RWPE2 (cell line): ENCODE results near the gene ADRB1.

ENCODE experiments used
- ATAC-seq: fragments of 200-7000 bp; cut with Tn5 transposase; 3 replicates; pipeline ENCODE4 v1.9.1; 2021; ENCODE audit warnings: low read depth
- DNase-seq: peaks from one replicate; pipeline ENCODE4 v3.0.0-alpha.2; 2020; ENCODE audit warnings: low spot score
- H3K27ac ChIP-seq: fragments of 450-650 bp; 2 replicates; pipeline ENCODE4 v1.5.1; 2017; ENCODE audit warnings: mild to moderate bottlenecking; ENCODE audit not compliant: poor library complexity, severe bottlenecking
- H3K27me3 ChIP-seq: fragments of 250-450 bp; sonication (Bioruptor Pico); 2 replicates; pipeline ENCODE4 v1.5.1; 2021; ENCODE audit warnings: mild to moderate bottlenecking, moderate library complexity; ENCODE audit not compliant: insufficient read depth, poor library complexity, severe bottlenecking
- H3K36me3 ChIP-seq: fragments of 250-450 bp; sonication (Bioruptor Pico); 2 replicates; pipeline ENCODE4 v1.5.1; 2020; ENCODE audit warnings: low read depth, mild to moderate bottlenecking, moderate library complexity
- H3K4me1 ChIP-seq: fragments of 250-450 bp; sonication (Bioruptor Pico); 2 replicates; pipeline ENCODE4 v1.5.1; 2021; ENCODE audit warnings: mild to moderate bottlenecking, moderate library complexity; ENCODE audit not compliant: insufficient read depth, poor library complexity, severe bottlenecking
- H3K4me3 ChIP-seq: fragments of 250-450 bp; sonication (Bioruptor Pico); 2 replicates; pipeline ENCODE4 v1.5.1; 2021; ENCODE audit warnings: mild to moderate bottlenecking, moderate library complexity; ENCODE audit not compliant: severe bottlenecking
- H3K9me3 ChIP-seq: fragments of 250-450 bp; sonication (Bioruptor Pico); 2 replicates; pipeline ENCODE4 v1.5.1; 2021; ENCODE audit warnings: mild to moderate bottlenecking, moderate library complexity; ENCODE audit not compliant: severe bottlenecking
- TF ChIP-seq, protein P1 (sequence below): fragments of 450-650 bp; IDR thresholded peaks from one replicate; pipeline ENCODE4 v1.5.1; 2017; ENCODE audit warnings: mild to moderate bottlenecking, moderate library complexity; ENCODE audit not compliant: poor library complexity, severe bottlenecking

The ADRB1 gene

DNA sequence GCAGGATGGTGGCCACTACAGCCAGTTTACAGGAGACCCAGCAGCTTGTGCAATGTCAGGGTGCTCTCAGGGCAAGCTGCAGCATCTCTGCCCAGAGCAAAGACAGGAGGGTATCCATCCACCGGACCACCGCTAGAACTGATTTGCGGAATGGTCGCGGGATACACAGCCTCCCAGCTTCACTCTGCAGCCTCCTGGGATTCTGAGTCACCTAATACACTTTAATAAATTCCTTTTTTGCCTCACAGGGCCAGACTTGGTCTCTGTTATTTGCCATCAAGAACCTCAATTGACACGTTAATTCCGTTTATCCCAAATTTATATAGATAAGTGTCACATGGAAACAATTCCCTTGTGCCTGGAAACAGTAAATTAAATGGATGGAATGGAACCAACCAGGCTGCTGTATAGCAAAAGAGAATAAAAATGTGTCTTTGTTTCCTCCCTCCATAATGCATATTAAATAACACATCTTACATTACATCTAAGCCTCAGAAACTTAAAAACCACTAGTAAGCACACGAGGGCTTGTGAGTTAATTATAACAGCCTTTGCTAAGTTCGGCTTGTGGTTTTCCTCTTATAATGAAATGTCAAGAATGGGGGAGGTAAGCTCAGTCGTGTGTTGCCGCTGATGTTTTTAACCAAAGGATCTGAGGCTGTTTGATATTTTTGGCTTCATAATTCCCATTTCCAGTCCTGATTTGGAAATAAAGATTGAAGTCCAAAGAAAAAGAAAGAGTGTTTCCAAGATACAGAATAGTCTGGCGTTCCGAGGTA lies 52.1 kb downstream of the ADRB1 start:
- no peaks in the 10 kb centered on the region for H3K36me3 ChIP-seq
- no peak overlapping the region for H3K4me3 ChIP-seq
- no peaks in the 10 kb centered on the region for H3K4me1 ChIP-seq

More for the DNA sequence above, 52.1 kb downstream of the ADRB1 start:
- H3K27ac ChIP-seq, result no peak overlapping the region
- DNase-seq (no peak), ATAC-seq (no peak)
- H3K27me3 ChIP-seq, result peaks cover 1% of the 10 kb centered on the region
- TF ChIP-seq, protein P1, sequence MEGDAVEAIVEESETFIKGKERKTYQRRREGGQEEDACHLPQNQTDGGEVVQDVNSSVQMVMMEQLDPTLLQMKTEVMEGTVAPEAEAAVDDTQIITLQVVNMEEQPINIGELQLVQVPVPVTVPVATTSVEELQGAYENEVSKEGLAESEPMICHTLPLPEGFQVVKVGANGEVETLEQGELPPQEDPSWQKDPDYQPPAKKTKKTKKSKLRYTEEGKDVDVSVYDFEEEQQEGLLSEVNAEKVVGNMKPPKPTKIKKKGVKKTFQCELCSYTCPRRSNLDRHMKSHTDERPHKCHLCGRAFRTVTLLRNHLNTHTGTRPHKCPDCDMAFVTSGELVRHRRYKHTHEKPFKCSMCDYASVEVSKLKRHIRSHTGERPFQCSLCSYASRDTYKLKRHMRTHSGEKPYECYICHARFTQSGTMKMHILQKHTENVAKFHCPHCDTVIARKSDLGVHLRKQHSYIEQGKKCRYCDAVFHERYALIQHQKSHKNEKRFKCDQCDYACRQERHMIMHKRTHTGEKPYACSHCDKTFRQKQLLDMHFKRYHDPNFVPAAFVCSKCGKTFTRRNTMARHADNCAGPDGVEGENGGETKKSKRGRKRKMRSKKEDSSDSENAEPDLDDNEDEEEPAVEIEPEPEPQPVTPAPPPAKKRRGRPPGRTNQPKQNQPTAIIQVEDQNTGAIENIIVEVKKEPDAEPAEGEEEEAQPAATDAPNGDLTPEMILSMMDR, result no peak
- H3K9me3 ChIP-seq, result no peaks in the 10 kb centered on the region
